ENCODE results near the gene HOXB7. TPM values are rescaled to one million over a fixed set of nuclear protein-coding genes. Genes with fewer than 3 reads are reported as not detected.

Gene HOXB7
- total and polyA plus RNA-seq, 7 donors: 0.85 to 3.0 (median 1.6) TPM

DNA sequence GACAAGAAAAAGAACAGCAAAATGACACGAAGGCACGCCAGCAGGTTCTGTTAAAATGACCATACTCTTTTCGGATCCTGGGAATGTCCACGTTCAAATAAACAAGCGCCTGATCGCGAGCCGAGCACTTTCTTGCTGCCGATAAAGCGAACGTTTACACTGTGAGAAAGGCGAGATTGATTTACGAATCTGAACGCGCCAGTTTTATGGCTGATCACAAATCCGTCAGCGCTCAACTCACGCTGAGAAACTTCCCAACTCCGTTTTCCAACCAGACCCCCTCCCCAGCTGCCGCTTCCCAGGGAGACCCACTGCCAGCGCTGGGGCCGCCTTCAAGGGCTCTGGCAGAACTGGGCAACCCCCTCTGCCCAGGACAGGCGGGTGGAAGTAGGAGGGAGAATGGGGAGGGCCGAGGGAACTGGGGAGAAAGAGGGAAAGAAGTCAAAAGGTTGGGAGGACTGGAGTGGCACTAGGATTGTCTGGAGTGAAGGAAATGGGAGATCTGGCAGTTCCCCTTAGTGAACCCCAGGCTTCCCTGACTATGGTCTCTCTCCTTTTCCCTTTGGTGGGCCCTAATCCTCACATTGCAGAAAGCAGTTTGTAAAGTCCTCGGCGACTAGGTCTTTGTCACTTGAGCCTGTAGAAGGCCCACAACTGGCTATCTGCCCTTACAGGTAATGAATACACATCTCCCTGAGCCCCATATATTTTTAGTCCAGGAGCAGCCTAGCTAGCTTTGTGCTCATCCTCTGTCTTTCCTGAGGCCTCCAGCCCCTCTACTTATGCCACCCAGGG lies 39.6 kb downstream of the HOXB7 start:
- ATAC-seq (no peak), DNase-seq (no peak)
- WGBS, 3 donors: 56 to 61% (median 59%) methylated on average over 26 of the region's 26 CpGs
- peak overlapping the region; percentile 19 for H3K4me3 ChIP-seq
- TF ChIP-seq, protein P1, sequence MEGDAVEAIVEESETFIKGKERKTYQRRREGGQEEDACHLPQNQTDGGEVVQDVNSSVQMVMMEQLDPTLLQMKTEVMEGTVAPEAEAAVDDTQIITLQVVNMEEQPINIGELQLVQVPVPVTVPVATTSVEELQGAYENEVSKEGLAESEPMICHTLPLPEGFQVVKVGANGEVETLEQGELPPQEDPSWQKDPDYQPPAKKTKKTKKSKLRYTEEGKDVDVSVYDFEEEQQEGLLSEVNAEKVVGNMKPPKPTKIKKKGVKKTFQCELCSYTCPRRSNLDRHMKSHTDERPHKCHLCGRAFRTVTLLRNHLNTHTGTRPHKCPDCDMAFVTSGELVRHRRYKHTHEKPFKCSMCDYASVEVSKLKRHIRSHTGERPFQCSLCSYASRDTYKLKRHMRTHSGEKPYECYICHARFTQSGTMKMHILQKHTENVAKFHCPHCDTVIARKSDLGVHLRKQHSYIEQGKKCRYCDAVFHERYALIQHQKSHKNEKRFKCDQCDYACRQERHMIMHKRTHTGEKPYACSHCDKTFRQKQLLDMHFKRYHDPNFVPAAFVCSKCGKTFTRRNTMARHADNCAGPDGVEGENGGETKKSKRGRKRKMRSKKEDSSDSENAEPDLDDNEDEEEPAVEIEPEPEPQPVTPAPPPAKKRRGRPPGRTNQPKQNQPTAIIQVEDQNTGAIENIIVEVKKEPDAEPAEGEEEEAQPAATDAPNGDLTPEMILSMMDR (IDR thresholded peaks at IDR 0.05): no peak
- no peaks in the 10 kb centered on the region for H3K4me1 ChIP-seq
- H3K27me3 ChIP-seq (ENCODE audit: insufficient read depth in 3 of 3, low read length in 2 of 3): peaks cover 4 to 70% (median 18%) of the 10 kb centered on the region in 3 donors
- intact Hi-C loops (cut with DNase I): no loop called here
- peak overlapping the region; percentile 10 for H3K27ac ChIP-seq
- H3K36me3 ChIP-seq (ENCODE audit: insufficient read depth in 1 of 2, low read depth in 1 of 2): no peaks in the 10 kb centered on the region
- H3K9me3 ChIP-seq: no peaks in the 10 kb centered on the region

DNA sequence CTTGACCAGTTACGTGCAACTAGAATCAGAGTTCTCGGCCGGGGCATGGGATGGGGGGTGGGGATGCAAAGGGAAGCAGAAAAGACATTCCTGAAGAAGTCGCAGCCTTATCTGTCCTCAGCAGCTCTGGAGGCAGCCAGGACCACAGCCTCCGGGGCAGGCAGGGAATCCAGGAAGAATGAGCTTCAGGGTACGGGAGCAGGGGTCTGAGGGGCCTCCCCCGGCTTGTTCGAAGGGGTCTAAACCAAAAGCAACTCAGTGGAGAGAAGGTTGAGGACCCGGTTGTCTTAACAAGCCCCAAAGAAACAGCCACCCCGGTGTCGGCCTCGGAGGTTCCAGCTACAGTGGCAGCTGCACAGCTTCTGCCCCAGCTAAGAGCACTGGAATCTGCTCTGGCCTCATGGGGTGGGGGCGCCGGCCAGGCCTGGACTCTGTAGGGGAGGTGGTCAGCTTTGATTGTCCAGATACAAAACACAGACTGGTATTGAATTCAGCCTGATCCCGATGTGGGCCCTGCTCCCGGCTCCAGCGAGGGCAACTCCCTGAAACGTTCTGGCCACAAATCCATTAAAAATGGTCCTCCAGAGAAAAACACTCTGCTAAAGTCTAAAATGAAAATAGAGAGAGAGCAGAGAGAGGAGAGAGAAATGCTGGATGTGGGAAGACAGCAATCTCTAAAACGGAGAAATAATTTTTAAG lies 40.3 kb downstream of the HOXB7 start:
- ATAC-seq: peak in 1 of 4 donors; percentile 24
- TF ChIP-seq, protein P1 (IDR thresholded peaks at IDR 0.05): no peak
- DNase-seq: no peak
- H3K4me1 ChIP-seq: no peaks in the 10 kb centered on the region
- no peaks in the 10 kb centered on the region for H3K9me3 ChIP-seq
- WGBS, 3 donors: 34 to 42% (median 37%) methylated on average over 19 of the region's 19 CpGs
- intact Hi-C loops (cut with DNase I): no loop called here
- H3K27ac ChIP-seq: peak overlapping the region; percentile 14
- peaks cover 4 to 66% (median 15%) of the 10 kb centered on the region in 3 donors for H3K27me3 ChIP-seq (ENCODE audit: insufficient read depth in 3 of 3, low read length in 2 of 3)
- H3K36me3 ChIP-seq (ENCODE audit: insufficient read depth in 1 of 2, low read depth in 1 of 2): no peaks in the 10 kb centered on the region
- peak overlapping the region; percentile 19 for H3K4me3 ChIP-seq

DNA sequence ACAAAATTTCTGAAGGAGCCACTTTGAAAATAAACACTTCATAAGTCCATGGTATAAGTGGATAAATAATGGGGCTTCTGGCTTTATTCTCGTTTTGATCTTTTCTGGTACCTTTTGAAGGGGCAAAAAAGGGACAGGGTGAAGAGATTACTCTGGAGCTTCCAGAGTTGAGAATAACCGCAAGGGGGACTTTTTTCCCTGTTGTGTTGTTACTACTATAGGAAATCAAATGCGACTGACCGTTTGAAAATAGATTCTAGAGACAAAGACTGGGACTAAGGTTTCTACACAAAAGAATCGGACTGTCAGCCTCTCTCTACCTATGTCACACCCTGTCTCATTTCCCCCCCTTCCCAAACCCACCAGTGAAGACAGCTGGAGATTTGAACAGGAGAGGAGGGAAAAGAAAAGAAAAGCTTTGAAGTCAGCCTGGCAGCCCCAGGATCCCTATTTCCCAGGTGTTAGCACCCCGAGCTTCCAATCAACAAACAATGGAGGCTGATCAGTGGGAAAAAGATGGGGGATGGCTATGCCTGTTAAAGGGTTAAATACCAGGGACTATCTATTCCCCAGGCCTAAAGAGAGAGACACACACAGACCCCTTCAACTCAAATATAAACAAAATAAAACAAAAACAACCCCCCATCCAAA lies 41.0 kb downstream of the HOXB7 start:
- TF ChIP-seq, protein P1 (IDR thresholded peaks at IDR 0.05): no peak
- DNase-seq (no peak), ATAC-seq (no peak)
- H3K4me1 ChIP-seq: no peaks in the 10 kb centered on the region
- peak overlapping the region; percentile 14 for H3K27ac ChIP-seq
- intact Hi-C loops (cut with DNase I): no loop called here
- no peaks in the 10 kb centered on the region for H3K36me3 ChIP-seq (ENCODE audit: insufficient read depth in 1 of 2, low read depth in 1 of 2)
- no peaks in the 10 kb centered on the region for H3K9me3 ChIP-seq
- WGBS, 3 donors: 54 to 64% (median 57%) methylated on average over 6 of the region's 6 CpGs
- H3K4me3 ChIP-seq: peak overlapping the region; percentile 19
- peaks cover 4 to 66% (median 15%) of the 10 kb centered on the region in 3 donors for H3K27me3 ChIP-seq (ENCODE audit: insufficient read depth in 3 of 3, low read length in 2 of 3)

DNA sequence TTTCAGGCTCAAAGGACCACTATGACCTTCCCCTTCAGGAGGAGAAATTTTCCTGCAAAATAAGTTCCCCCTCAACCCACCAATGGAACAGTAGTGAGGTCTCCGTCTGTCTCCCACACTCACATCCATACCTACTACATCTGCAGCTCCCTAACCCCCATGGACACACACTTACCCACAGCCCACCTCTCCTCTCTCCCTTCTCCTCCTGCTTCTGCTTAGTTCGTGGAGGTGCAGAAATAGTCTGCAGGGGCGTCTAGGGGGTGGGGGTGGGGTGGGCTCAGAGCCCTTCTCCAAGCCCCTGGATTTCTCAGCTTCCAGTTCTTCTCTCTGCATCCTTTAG lies 41.6 kb downstream of the HOXB7 start:
- Histone ChIP-seq H3K9me3 (no peaks in the 10 kb centered on the region), H3K36me3 (ENCODE audit: insufficient read depth in 1 of 2, low read depth in 1 of 2) (no peaks in the 10 kb centered on the region), H3K4me3 (no peak overlapping the region), H3K27me3 (ENCODE audit: insufficient read depth in 3 of 3, low read length in 2 of 3) (peaks cover 4 to 64% (median 11%) of the 10 kb centered on the region in 3 donors), H3K27ac (no peak overlapping the region), H3K4me1 (no peaks in the 10 kb centered on the region)
- ATAC-seq: no peak
- TF ChIP-seq, protein P1 (IDR thresholded peaks at IDR 0.05): no peak
- intact Hi-C loops (cut with DNase I): no loop called here
- WGBS, 3 donors: 20 to 46% (median 34%) methylated on average over 3 of the region's 3 CpGs
- DNase-seq: no peak

All from psoas muscle (tissue), 8 donors.